ENCODE measurements around the gene SASH1. TPM values are rescaled to one million over a fixed set of nuclear protein-coding genes. Genes with fewer than 3 reads are reported as not detected.
A peak's percentile ranks its signal among the peaks of the same experiment; 100 is the strongest.
"Not testable (repeated sequence)": the region's sequence is repeated elsewhere in the genome, so short reads cannot be mapped to it uniquely, and the experiment has no call there.

SASH1 gene
- total RNA-seq, 1 experiment from 2014 or later, result 42.0 TPM

GRCh38 chr6:148379481-148379880 is 36.8 kb downstream of the SASH1 start:
- no peaks in the 10 kb centered on the region for H3K36me3 Mint-ChIP-seq (ENCODE audit: insufficient read depth, unreplicated experiment)
- no peak for DNase-seq
- no peak for TF ChIP-seq CTCF (IDR thresholded peaks at IDR 0.05; ENCODE audit: insufficient read depth in 1 of 2, low read depth in 1 of 2, low read length in 1 of 2, severe bottlenecking in 1 of 2, unreplicated experiment in 1 of 2)
- CTCF ChIA-PET, result no interaction called here
- no peaks in the 10 kb centered on the region for H3K9me3 Mint-ChIP-seq (ENCODE audit: unreplicated experiment)
- Histone ChIP-seq H3K27me3 (replicated peaks; ENCODE audit: control insufficient read depth, insufficient read depth, low read length) (no peaks in the 10 kb centered on the region), H3K4me1 (no peaks in the 10 kb centered on the region), H3K9me3 (no peaks in the 10 kb centered on the region), H3K36me3 (ENCODE audit: control insufficient read depth, insufficient read depth, low read length) (no peaks in the 10 kb centered on the region), H3K4me3 (ENCODE audit: low read depth, low read length) (no peak overlapping the region)
- H3K27me3 Mint-ChIP-seq (ENCODE audit: insufficient read depth, unreplicated experiment), result no peaks in the 10 kb centered on the region
- H3K4me3 Mint-ChIP-seq (ENCODE audit: unreplicated experiment), result no peak overlapping the region
- no TSS peak for BruUV-seq (replicated peaks)
- H3K27ac Mint-ChIP-seq (ENCODE audit: unreplicated experiment), result peak overlapping the region; percentile 57
- intact Hi-C loops (cut with micrococcal nuclease; ENCODE audit: unreplicated experiment), result no loop called here
- POLR2A ChIA-PET, result no interaction called here
- H3K4me1 Mint-ChIP-seq (ENCODE audit: low read depth, unreplicated experiment), result peaks cover 8% of the 10 kb centered on the region

GRCh38 chr6:148379966-148380713 is 37.5 kb downstream of the SASH1 start:
- ChIA-PET POLR2A (no interaction called here), CTCF (no interaction called here)
- Mint-ChIP-seq H3K4me1 (ENCODE audit: low read depth, unreplicated experiment) (peaks cover 8% of the 10 kb centered on the region), H3K27me3 (ENCODE audit: insufficient read depth, unreplicated experiment) (no peaks in the 10 kb centered on the region), H3K36me3 (ENCODE audit: insufficient read depth, unreplicated experiment) (no peaks in the 10 kb centered on the region), H3K9me3 (ENCODE audit: unreplicated experiment) (no peaks in the 10 kb centered on the region), H3K27ac (ENCODE audit: unreplicated experiment) (peak overlapping the region; percentile 57), H3K4me3 (ENCODE audit: unreplicated experiment) (no peak overlapping the region)
- Histone ChIP-seq H3K4me3 (ENCODE audit: low read depth, low read length) (no peak overlapping the region), H3K27me3 (replicated peaks; ENCODE audit: control insufficient read depth, insufficient read depth, low read length) (no peaks in the 10 kb centered on the region), H3K36me3 (ENCODE audit: control insufficient read depth, insufficient read depth, low read length) (no peaks in the 10 kb centered on the region), H3K9me3 (no peaks in the 10 kb centered on the region), H3K4me1 (no peaks in the 10 kb centered on the region)
- no TSS peak for BruUV-seq (replicated peaks)
- DNase-seq, result no peak
- no peak for TF ChIP-seq CTCF (IDR thresholded peaks at IDR 0.05; ENCODE audit: insufficient read depth in 1 of 2, low read depth in 1 of 2, low read length in 1 of 2, severe bottlenecking in 1 of 2, unreplicated experiment in 1 of 2)
- intact Hi-C loops (cut with micrococcal nuclease; ENCODE audit: unreplicated experiment), result no loop called here

- H3K4me3 ChIP-seq (ENCODE audit: low read depth, low read length); intact Hi-C loops (cut with micrococcal nuclease; ENCODE audit: unreplicated experiment); H3K36me3 ChIP-seq (ENCODE audit: control insufficient read depth, insufficient read depth, low read length); H3K27ac Mint-ChIP-seq (ENCODE audit: unreplicated experiment); H3K4me3 Mint-ChIP-seq (ENCODE audit: unreplicated experiment); H3K4me1 ChIP-seq; H3K27me3 ChIP-seq (replicated peaks; ENCODE audit: control insufficient read depth, insufficient read depth, low read length); H3K9me3 ChIP-seq; H3K36me3 Mint-ChIP-seq (ENCODE audit: insufficient read depth, unreplicated experiment); H3K9me3 Mint-ChIP-seq (ENCODE audit: unreplicated experiment); H3K4me1 Mint-ChIP-seq (ENCODE audit: low read depth, unreplicated experiment); BruUV-seq (replicated peaks); CTCF ChIA-PET; H3K27me3 Mint-ChIP-seq (ENCODE audit: insufficient read depth, unreplicated experiment); POLR2A ChIA-PET; DNase-seq: not testable (repeated sequence)
Observed at GRCh38 chr6:148382051-148382450, 39.4 kb downstream of the SASH1 start.
